AG10803 (cell line): ENCODE data around the gene ZNF407.

ENCODE experiments used
- DNase-seq: peaks from one replicate; pipeline ENCODE4 v3.0.0; 2010; ENCODE audit warnings: low read depth
- H3K4me3 ChIP-seq: 2 replicates; pipeline ENCODE4 v1.5.1; 2011; ENCODE audit warnings: mild to moderate bottlenecking, low read length, control low read depth
- TF ChIP-seq, protein P1 (sequence below): conservative IDR thresholded peaks from 2 replicates; pipeline ENCODE4 v1.5.1; 2011; ENCODE audit warnings: mild to moderate bottlenecking, low read length, control low read depth, inconsistent platforms

ZNF407 gene

DNA sequence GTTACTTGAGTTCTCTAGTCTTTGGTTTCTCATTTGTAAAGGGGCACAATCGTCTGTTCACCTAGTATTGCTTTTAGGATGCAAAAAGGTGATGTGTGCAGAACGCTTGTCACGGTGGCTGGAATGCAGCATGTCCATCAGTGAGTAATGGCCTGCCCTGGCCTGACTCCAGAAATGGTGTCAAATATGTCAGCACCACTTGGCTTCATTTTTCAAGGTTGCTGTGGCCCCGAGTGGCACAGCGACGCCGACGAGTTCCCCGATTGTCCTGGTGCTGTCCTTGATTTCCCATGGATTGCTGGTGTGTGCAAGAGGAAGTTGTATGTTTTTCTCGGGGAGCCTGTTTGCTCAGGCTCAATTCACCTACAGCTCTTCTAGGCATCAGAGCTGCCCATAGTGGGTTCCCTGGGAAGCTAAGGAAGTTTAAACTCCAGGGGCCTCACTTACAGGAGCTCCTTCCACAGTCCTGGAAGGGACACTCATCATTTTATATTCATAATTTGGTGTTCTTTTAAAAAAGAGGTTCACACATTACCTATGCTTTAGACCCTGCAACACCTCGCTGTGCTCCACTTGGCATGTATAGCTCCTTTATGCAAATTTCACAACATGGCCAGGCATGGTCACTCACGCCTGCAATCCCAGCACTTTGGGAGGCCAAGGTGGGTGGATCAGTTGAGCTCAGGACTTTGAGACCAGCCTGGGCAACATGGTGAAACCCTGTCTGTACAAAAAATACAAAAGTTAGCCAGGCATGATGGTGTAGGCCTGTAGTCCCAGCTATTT lies 25.6 kb upstream of the ZNF407 start:
- no peak for DNase-seq
- TF ChIP-seq, protein P1, sequence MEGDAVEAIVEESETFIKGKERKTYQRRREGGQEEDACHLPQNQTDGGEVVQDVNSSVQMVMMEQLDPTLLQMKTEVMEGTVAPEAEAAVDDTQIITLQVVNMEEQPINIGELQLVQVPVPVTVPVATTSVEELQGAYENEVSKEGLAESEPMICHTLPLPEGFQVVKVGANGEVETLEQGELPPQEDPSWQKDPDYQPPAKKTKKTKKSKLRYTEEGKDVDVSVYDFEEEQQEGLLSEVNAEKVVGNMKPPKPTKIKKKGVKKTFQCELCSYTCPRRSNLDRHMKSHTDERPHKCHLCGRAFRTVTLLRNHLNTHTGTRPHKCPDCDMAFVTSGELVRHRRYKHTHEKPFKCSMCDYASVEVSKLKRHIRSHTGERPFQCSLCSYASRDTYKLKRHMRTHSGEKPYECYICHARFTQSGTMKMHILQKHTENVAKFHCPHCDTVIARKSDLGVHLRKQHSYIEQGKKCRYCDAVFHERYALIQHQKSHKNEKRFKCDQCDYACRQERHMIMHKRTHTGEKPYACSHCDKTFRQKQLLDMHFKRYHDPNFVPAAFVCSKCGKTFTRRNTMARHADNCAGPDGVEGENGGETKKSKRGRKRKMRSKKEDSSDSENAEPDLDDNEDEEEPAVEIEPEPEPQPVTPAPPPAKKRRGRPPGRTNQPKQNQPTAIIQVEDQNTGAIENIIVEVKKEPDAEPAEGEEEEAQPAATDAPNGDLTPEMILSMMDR: no peak
- H3K4me3 ChIP-seq: no peak overlapping the region

GRCh38 chr18:74573053-74573452 lies 24.6 kb upstream of the ZNF407 start:
- no peak overlapping the region for H3K4me3 ChIP-seq
- TF ChIP-seq, protein P1: no peak
- DNase-seq: no peak

DNA sequence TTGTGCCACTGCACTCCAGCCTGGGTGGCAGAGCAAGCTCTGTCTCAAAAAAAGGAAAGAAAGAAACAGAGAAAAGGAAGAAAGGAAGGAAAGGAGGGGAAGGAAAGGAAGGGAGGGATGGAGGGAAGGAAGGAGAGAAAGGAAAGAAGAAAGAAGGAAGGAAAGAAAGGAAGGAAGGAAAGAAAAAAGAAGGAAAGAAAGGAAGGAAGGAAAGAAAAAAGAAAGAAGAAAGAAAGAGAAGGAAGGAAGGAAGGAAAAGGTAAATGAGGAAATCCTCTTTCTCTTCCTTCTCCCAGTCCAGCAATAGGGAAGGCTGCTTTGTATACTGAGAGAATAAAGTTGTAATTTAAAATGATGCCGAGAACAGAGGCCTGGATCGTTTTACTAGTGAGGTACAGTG lies 22.8 kb upstream of the ZNF407 start:
- DNase-seq: no peak
- TF ChIP-seq, protein P1: no peak
- H3K4me3 ChIP-seq: no peak overlapping the region

- H3K4me3 ChIP-seq: no peak overlapping the region
- TF ChIP-seq, protein P1: no peak
- DNase-seq: no peak
Observed at GRCh38 chr18:74577019-74577418, 20.7 kb upstream of the ZNF407 start.

DNA sequence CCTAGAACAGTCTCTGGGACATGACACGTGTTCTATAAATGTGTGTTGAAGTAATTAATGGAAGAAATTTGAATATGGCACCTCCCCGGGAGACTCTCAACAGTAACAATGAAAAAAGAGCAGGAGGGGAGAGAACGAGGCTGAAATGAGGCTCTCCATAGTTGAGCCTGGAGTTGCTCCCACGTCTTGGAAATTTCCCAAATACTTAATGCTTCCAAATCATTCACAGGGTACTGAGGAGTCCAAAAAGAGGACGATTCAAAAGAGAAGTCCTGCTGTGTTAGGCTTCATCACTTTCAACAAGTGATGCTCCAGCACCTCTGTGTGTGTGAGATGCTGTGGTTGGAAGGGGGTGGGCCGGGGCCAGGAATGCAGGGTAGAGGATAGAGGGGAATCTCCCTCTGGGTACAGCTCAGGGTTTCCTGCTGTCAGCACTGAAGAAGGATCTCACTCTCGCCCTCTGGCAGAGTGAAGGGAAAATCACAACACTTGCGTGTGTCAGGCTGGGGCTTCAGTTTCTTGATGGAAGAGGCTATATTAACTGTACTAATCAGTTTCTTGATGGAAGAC lies 18.1 kb upstream of the ZNF407 start:
- DNase-seq: no peak
- H3K4me3 ChIP-seq: no peak overlapping the region
- TF ChIP-seq, protein P1: no peak

DNA sequence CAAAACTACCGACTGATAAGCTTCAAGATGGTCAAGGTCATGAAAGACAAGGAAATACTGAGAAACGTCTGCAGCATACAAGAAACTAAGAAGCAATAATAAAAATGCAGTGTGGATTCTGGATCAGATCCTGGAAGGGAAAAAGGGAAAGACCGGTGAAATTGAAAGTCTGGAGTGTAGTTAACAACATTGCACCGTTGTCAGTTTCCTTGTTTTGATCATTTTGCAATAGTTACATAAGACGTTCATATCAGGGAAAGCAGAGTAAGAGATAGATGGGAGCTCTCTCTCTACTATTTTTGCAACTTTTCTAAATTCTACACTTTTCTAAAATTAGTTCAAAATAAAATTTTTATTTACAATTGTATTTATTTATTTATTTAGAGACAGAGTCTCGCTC lies 15.0 kb upstream of the ZNF407 start:
- no peak for DNase-seq
- TF ChIP-seq, protein P1: no peak
- no peak overlapping the region for H3K4me3 ChIP-seq

- no peak for DNase-seq
Observed at GRCh38 chr18:74587441-74587840, 10.2 kb upstream of the ZNF407 start.

More at GRCh38 chr18:74587441-74587840, 10.2 kb upstream of the ZNF407 start:
- TF ChIP-seq, protein P1: no peak
- H3K4me3 ChIP-seq: no peak overlapping the region
